Measurements from ENCODE around the gene CCP110.

The CCP110 gene

GRCh38 chr16:19555186-19555937, 31.6 kb downstream of the CCP110 start, which contains the start of gene VPS35L:
TSS of gene VPS35L (plus strand) at chr16:19555703. CDS start at chr16:19555730, 27 bp downstream.
- peak; percentile 94 for DNase-seq (ENCODE audit: low read depth)

DNA sequence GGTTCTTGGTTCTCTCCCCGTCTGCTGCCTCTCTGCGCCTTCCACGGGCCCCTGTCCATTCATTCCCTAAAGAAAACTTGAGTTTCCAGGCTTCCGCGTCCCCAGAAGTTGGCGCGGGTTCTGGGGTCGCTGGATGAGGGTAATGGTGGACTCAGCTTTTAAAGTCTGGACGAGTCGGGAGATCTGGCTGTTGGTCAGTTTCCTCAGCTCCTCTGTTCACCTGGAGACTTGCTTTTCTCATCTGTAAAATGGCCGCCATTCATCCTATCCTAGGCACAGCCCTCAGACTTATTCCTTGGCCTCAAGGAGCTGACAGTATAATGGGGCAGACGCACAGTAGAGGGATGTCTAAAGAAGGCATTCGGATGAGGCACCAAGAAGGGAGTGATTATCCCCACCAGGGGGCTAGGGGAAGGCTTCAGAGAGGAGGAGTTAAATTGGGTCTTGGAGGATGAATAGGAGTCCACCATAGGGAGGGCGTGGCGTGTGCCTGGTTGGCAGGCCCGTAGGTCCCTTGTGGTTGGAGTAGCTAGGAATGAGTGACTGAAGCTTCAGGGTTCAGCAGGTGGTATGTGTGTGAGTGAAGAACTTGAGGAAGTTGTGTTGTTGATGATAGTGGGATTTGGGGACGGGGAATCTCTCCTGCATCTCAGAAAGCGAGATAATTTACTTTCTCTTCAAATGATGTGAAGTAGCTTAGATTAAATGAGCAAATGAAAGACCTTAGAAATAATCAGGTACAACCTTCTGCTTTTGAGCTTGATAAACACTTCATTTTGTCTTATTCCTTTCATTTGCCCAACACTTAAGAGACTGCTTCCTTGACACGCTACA, 32.4 kb downstream of the CCP110 start:
- DNase-seq (ENCODE audit: low read depth), result no peak

DNA sequence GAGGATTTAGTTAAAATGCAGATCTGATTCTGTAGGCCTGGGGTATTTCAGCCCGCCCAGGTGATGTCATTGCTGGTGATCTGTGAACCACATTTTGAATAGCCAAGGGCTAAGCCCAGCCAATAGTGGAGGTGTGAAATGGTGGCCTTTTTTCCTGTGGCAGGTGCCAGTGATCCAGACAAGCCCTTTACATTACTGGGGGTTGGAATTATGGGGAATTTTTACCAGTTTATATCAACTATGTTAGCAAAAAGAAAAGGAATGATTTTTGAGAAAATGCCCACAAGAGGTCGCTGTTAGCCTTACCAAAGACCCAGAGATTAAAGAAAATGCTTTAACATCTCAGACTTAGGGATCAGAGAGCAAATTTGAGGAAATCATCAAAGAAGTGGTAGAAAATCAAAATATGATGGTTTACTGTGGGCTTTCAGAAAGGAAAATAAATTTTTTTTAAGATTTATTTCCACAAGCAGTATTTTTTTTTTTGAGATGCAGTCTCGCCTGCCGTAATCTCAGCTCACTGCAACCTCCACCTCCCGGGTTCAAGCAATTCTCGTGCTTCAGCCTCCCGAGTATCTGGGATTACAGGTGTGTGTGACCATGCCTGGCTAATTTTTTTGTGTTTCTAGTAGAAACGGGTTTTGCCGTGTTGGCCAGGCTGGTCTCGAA, 35.6 kb downstream of the CCP110 start:
- no peak for DNase-seq (ENCODE audit: low read depth)

- no peak for DNase-seq (ENCODE audit: low read depth)
Observed at GRCh38 chr16:19560078-19560477, 36.3 kb downstream of the CCP110 start.

DNA sequence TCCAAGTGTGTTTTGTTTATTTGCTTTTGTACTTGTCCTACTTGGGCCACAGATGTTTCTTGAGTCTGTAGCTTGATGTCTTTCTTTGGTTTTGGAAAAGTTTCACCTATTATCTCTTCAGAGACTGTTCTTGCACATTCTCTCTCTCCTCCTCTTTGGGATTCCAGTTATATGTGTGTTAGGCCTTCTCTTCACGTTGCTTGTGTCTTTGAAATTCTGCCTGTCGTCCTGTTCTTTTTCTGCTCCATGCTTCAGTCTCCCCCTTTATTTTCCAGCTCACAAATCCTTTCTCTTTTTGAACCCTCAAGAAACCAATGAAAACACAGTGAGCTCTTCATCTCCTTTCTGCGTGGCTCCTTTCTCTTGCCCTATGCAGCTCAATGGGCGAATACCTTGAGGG, 39.6 kb downstream of the CCP110 start:
- no peak for DNase-seq (ENCODE audit: low read depth)

- no peak for DNase-seq (ENCODE audit: low read depth)
Observed at GRCh38 chr16:19566362-19566761, 42.6 kb downstream of the CCP110 start.

DNA sequence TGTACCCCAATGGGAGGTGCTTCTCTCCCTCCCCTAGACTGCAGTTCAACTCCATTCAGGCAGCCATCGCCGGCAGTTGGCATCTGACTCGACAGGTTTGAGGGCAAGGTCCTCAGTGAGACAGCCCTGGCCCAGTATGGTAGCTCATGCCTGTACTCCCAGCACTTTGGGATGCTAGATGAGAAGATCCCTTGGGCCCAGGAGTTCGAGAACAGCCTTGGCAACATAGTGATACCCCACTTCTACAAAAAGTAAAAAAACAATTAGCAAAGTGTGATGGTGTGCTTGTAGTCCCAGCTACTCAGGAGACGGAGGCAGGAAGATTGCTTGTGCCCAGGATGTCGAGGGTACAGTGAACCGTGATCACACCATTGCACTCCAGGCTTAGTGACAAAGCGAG, 43.8 kb downstream of the CCP110 start:
- DNase-seq (ENCODE audit: low read depth), result no peak

DNA sequence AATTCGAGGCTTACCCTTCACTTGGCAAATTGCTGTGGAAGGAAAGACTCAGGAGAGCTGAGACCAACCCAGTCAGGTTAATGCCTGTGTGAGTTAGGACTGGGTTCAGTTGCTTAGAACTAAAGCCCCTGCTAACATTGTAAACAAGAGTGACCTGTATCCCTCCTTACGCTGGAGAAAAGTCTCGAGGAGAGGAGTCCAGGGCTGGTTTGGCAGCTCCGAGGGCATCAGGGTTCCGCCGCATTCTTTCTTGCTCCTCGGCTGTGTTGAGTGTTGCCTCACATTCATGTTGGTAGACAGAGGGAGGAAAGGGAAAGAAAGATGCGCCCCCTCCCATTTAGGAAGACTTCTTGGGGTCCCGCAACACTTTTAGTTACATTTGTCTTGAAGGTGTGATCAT, 50.3 kb downstream of the CCP110 start:
- DNase-seq (ENCODE audit: low read depth), result no peak

DNA sequence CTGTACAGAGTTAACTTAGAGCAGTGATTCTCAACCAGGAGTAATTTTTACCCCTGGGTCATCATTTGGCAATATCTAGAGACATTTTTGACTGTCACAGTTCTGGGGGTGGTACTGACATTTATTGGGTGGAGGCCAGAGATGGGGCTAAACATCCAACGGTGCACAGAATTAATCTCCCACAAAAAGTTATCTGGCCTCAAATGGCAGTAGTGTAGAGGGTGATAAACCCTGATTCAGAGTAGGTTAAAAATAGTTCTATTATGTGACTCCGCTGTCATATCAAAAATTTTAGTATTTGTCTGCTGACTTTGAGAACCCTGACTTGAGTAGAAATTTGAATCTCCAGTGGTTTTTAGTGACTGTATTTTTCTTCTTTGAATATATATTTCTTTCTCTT, 50.9 kb downstream of the CCP110 start:
- DNase-seq (ENCODE audit: low read depth), result no peak

GRCh38 chr16:19578378-19578971, 54.7 kb downstream of the CCP110 start:
- no peak for DNase-seq (ENCODE audit: low read depth)

DNA sequence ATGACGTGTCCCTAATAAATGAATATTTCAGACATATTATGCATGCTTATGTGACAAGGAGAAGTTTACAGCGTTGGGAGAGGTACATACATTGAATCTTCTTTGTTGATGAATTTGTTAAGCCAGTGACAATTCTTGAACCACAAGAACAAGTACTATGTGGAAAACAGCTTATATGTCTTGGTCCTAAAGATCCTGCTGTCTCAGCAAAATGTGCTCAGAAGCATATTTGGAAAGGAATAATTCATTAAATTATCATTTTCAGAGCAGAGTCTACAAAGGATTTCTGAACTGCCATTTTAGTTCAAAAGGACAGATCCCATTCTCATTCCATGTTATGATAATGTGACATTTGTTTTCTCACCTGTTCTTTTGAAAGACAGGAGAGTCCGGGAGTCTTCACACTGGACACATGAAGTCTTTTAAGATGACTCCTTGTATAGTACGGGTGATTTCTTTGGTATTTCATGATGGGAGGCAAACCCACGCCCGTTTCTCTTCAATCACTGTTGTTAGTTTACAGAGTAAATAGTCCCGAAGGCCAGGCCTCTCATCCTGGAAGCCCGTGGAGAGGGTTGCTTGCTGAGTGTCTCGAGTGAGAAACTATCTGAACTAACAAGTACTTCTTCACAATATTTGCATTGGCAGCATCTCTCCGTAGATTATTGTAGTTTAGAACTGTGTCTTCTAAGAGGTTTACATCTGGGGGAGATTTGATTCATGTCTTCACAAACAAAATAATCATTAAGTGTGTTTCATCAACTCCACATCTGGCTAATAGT, 58.5 kb downstream of the CCP110 start:
- no peak for DNase-seq (ENCODE audit: low read depth)

DNA sequence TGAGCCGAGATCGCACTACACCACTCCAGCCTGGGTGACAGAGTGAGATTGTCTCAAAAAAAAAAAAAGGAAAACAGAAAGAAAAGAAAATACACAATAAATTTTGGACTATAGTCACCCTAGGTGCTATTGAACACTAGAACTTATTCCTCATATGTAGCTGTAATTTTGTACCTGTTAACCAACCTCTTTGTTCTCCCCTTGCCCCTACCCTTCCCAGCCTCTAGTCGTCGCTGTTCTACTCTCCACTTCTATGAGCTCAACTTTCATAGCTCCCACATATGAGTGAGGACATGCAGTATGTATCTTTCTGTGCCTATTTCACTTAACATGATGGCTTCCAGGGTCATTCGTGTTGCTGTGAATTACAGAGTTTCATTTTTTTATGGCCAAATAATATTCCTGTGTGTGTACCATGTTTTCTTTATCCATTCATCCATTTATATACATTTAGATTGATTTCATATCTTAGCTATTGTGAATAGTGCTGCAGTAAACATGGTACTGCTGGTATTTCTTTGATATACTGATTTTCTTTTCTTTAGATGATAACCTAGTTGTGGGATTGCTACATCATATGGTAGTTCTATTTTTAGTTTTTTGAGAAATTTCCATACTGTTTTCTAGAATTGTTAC, 60.0 kb downstream of the CCP110 start:
- no peak for DNase-seq (ENCODE audit: low read depth)

DNA sequence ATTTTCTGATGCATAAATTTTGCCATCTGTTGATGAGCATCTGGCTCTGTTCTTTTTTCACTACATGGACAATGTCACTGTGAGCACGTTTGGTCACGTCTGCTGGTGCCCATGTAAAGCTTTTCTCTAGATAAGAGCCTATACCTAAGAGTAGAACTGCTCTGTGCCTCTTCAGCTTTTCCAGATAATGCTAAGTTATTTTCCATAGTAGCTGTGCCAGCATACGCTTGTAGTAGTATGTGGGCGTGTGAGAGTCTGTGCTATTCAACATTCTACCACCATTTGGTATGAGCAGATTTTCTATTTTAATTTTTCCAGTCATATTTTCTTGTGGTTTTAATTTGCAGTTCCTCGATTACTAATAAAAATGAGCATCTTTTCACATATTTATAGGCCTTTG, 64.9 kb downstream of the CCP110 start:
- DNase-seq (ENCODE audit: low read depth), result no peak

- no peak for DNase-seq (ENCODE audit: low read depth)
Observed at GRCh38 chr16:19589106-19589505, 65.4 kb downstream of the CCP110 start.

- no peak for DNase-seq (ENCODE audit: low read depth)
Observed at GRCh38 chr16:19589771-19590302, 66.1 kb downstream of the CCP110 start.

- DNase-seq (ENCODE audit: low read depth), result no peak
Observed at GRCh38 chr16:19595043-19595767, 71.5 kb downstream of the CCP110 start.

DNA sequence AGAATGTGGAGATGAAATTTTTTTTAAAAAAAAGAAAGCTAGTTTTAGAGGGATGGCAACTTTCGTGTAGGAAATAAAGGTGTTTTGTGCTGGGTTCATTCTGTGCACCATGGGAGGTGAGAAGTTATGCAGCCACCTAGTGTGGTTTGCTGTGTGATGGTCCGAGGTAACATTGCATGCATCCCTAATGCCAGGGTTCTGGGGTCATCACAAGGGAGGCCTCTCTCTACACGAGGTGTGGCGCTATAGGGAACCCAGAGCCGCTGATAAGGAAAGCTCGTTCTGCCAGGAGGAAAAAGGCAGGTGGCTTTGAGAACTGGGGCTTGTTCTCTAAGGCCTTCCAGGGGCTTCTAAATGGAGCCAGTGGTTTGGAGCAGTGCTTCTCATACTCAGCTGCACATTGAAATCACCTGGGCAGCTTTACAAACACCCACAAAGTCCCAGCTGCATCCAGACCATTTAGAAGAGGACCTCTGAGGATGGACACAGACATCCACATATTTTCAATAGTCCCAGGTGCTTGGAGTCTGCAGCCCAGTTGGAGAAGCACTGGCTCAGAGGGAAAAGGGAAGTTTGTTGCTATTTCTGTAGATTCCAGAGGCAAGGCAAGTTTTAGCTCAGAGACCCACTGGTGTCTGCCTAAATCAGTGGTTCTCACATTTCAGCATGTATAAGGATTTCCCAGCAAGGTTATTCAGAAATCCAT, 75.2 kb downstream of the CCP110 start:
- no peak for DNase-seq (ENCODE audit: low read depth)

GRCh38 chr16:19599968-19600716, 76.4 kb downstream of the CCP110 start:
- DNase-seq (ENCODE audit: low read depth), result no peak

All from T-helper 22 cell (primary cell).